Neuron (in vitro differentiated cells): ENCODE results near the gene RBFOX2.

Experiments used
- H2AFZ ChIP-seq: one replicate; pipeline ENCODE4 v1.6.1; 2013; ENCODE audit warnings: low read depth, mild to moderate bottlenecking, inconsistent platforms, low read length, moderate library complexity
- H3K27me3 ChIP-seq: one replicate; pipeline ENCODE4 v1.6.1; 2013; ENCODE audit warnings: low read length; ENCODE audit not compliant: insufficient read depth
- H3K36me3 ChIP-seq: one replicate; pipeline ENCODE4 v1.6.1; 2013; ENCODE audit warnings: low read length; ENCODE audit not compliant: insufficient read depth
- H3K4me1 ChIP-seq: one replicate; pipeline ENCODE4 v1.6.1; 2013; ENCODE audit warnings: low read length; ENCODE audit not compliant: insufficient read depth
- H3K4me3 ChIP-seq: 2 replicates; pipeline ENCODE4 v1.5.1; 2013; ENCODE audit warnings: mild to moderate bottlenecking, low read length, moderate library complexity
- H3K9me3 ChIP-seq: one replicate; pipeline ENCODE4 v1.6.1; 2013; ENCODE audit warnings: low read length

RBFOX2 gene

DNA sequence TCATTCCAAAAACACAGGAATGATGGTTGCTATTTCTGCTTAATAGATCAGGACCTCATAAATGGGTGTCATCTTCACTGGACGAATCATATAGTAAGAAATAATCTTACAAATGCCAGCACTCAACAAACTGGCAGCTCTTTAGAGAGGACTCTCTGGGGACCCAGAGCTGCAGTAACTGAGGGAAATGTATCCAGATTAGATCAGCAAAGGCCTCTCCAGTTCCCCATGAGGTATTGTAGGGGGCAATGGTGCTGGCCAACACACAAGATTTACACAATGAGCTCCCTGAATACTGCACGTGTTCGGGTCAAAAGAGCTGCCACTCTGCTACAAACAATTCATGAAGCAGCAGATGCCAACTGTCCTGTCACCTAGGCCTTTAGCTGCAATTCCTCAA is 110.2 kb downstream of the RBFOX2 start:
- Histone ChIP-seq H3K4me1 (peaks cover 48% of the 10 kb centered on the region), H3K27me3 (no peaks in the 10 kb centered on the region), H3K9me3 (no peaks in the 10 kb centered on the region), H3K4me3 (no peak overlapping the region), H3K36me3 (no peaks in the 10 kb centered on the region), H2AFZ (no peak overlapping the region)

GRCh38 chr22:35917651-35918050 is 111.0 kb downstream of the RBFOX2 start:
- Histone ChIP-seq H2AFZ (no peak overlapping the region), H3K27me3 (no peaks in the 10 kb centered on the region), H3K36me3 (no peaks in the 10 kb centered on the region), H3K4me1 (peaks cover 48% of the 10 kb centered on the region), H3K9me3 (no peaks in the 10 kb centered on the region), H3K4me3 (no peak overlapping the region)

GRCh38 chr22:35915477-35916013 is 113.1 kb downstream of the RBFOX2 start:
- H3K4me1 ChIP-seq: peaks cover 50% of the 10 kb centered on the region
- H2AFZ ChIP-seq: no peak overlapping the region
- H3K4me3 ChIP-seq: peak overlapping the region; percentile 56
- H3K9me3 ChIP-seq: no peaks in the 10 kb centered on the region
- H3K27me3 ChIP-seq: no peaks in the 10 kb centered on the region
- H3K36me3 ChIP-seq: no peaks in the 10 kb centered on the region

DNA sequence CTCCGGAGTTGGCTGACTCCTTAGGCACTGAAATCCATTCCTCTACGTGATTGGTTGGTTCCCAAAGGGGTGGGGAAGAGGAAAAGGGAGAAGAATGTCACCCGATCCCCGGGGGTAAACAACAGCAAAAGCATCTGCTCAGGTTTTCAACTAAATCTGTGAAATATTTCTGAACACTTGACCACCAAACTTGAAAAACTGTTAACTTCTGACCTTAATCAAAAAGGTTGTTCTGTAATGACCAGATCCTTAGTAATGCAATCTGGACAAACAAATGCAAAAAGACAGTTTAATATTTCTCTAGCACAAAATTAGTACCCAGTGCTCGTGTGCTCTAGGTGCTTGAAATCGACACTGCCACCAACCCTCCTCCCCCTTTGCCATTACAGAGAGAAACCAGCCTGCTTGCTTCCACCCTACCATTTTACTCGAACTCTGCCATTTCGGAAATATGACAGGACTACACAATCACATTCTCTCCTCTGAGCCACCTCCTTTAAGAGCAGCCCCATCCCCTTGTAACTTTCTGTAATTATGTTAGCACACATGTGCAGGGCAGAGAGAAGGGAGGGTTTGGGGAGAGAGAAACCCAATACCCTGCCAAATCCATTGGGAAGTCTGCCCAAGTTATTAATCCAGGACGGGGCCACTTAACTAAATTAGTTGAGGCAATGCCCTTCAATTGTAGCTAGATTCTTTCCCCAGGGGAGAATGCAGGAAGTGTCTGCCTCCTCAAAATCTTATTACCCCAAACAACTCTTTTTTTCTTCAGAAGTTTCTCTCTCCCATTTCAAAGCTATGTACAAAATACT is 113.8 kb downstream of the RBFOX2 start:
- no peaks in the 10 kb centered on the region for H3K9me3 ChIP-seq
- peaks cover 56% of the 10 kb centered on the region for H3K4me1 ChIP-seq
- peak overlapping the region; percentile 1 for H2AFZ ChIP-seq
- H3K36me3 ChIP-seq: no peaks in the 10 kb centered on the region
- H3K4me3 ChIP-seq: peak overlapping the region; percentile 56
- H3K27me3 ChIP-seq: no peaks in the 10 kb centered on the region

GRCh38 chr22:35914357-35914664 is 114.3 kb downstream of the RBFOX2 start:
- Histone ChIP-seq H3K4me1 (peaks cover 56% of the 10 kb centered on the region), H3K27me3 (no peaks in the 10 kb centered on the region), H3K9me3 (no peaks in the 10 kb centered on the region), H3K4me3 (peak overlapping the region; percentile 56), H2AFZ (no peak overlapping the region), H3K36me3 (no peaks in the 10 kb centered on the region)

GRCh38 chr22:35913925-35914324 is 114.7 kb downstream of the RBFOX2 start:
- no peaks in the 10 kb centered on the region for H3K36me3 ChIP-seq
- H3K4me1 ChIP-seq: peaks cover 54% of the 10 kb centered on the region
- no peak overlapping the region for H2AFZ ChIP-seq
- H3K27me3 ChIP-seq: no peaks in the 10 kb centered on the region
- no peaks in the 10 kb centered on the region for H3K9me3 ChIP-seq
- peak overlapping the region; percentile 56 for H3K4me3 ChIP-seq

- H3K27me3 ChIP-seq: no peaks in the 10 kb centered on the region
- H3K4me1 ChIP-seq: peaks cover 42% of the 10 kb centered on the region
- no peak overlapping the region for H3K4me3 ChIP-seq
- H3K36me3 ChIP-seq: no peaks in the 10 kb centered on the region
- H3K9me3 ChIP-seq: no peaks in the 10 kb centered on the region
- H2AFZ ChIP-seq: no peak overlapping the region
Observed at GRCh38 chr22:35912658-35913057, 116.0 kb downstream of the RBFOX2 start.

- Histone ChIP-seq H3K27me3 (no peaks in the 10 kb centered on the region), H3K4me3 (no peak overlapping the region), H2AFZ (no peak overlapping the region), H3K9me3 (no peaks in the 10 kb centered on the region), H3K4me1 (peaks cover 34% of the 10 kb centered on the region), H3K36me3 (no peaks in the 10 kb centered on the region)
Observed at GRCh38 chr22:35911877-35912276, 116.7 kb downstream of the RBFOX2 start.

DNA sequence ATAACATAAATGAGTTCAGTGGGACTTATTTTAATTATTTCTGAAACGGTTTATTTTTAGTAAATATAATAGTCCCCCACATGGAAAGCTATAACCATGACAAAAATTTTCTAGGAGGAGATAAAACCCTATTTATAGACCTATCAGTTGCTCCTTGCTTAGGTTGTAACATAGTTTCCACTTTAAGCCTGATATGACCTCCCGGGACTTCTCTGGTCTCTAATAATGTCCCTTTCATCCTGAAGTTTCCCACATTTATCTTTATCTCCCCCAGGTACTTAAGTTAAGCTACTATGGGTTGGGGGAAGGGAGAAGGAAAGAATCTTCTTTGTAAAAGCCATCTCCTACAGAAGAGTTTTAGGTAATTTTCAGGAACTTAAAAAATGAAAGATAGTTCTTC is 117.7 kb downstream of the RBFOX2 start:
- no peak overlapping the region for H3K4me3 ChIP-seq
- H3K9me3 ChIP-seq: no peaks in the 10 kb centered on the region
- H3K36me3 ChIP-seq: no peaks in the 10 kb centered on the region
- H2AFZ ChIP-seq: no peak overlapping the region
- no peaks in the 10 kb centered on the region for H3K27me3 ChIP-seq
- H3K4me1 ChIP-seq: peaks cover 26% of the 10 kb centered on the region

DNA sequence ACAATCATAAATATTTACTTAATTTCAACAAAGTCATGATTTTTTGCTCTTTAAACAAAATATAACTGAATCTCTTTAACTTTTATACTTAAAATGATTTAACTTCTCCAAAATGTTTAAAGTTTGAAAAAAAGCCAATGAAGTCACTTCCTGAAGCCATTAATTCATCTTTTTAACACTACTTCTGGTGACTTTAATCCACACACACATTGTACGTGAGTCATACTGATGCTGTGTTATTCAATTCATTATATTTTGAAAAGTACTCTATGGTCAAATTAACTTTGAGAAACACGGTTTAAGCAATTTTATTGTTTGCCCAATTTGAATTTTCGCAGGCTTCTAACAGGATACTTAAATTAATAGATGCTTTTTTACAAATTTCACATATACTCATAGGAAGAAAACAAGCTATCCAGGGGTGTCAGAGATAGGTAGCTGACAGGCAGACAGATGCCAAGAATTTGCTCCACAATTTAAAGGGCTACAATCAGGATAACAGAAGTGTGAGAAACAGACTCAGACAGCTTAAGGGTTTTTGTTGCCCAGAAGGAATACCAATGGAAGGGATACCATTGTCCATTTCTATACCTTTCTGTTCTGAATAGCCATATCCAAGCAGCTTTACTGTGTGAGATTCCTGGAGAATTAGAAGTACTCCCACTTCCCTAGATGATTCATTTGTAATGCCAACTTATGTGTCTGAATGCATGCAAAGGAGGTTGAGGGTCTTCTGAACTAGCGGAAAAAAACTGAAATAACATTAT is 118.4 kb downstream of the RBFOX2 start:
- Histone ChIP-seq H3K9me3 (no peaks in the 10 kb centered on the region), H3K4me1 (peaks cover 19% of the 10 kb centered on the region), H3K27me3 (no peaks in the 10 kb centered on the region), H2AFZ (no peak overlapping the region), H3K4me3 (no peak overlapping the region), H3K36me3 (no peaks in the 10 kb centered on the region)

GRCh38 chr22:35905894-35906293 is 122.7 kb downstream of the RBFOX2 start:
- Histone ChIP-seq H3K27me3 (no peaks in the 10 kb centered on the region), H3K4me1 (peaks cover 8% of the 10 kb centered on the region), H2AFZ (no peak overlapping the region), H3K9me3 (no peaks in the 10 kb centered on the region), H3K36me3 (no peaks in the 10 kb centered on the region), H3K4me3 (no peak overlapping the region)

DNA sequence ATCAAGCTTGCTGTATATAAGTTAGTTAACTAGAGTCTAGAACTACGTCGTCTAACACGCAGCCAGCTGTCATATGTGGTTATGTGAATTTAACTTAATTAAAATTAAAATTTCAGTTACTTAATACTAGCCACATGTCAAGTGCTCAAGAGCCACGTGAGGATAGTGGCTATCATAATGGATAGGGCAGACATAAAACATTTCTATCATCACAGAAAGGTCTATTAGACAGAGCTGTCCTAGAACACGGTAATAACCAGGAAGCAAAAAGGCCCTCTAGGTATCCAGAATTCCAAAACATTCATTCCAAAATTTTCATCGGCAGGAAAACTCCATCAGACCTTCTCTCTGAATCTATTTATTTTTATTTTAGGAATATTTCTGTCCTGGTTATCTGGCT is 123.9 kb downstream of the RBFOX2 start:
- no peaks in the 10 kb centered on the region for H3K9me3 ChIP-seq
- H2AFZ ChIP-seq: no peak overlapping the region

DNA sequence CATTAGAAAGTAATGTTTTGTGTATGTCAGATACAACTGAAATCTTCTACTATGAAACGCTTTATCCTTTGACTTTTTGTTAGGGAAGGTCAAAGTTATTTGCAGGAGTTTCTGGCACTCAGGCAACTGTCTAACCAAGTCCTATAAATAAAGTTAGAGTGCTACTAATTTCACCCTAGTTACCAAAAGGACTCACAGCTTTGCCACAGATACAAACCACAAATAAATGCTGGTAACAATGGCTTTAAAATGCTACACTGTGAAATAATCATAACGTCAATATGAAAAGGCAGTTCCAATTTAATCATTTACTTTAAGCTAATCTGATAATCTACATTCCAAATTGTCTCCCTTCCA is 124.3 kb downstream of the RBFOX2 start:
- Histone ChIP-seq H2AFZ (no peak overlapping the region), H3K4me3 (no peak overlapping the region), H3K9me3 (no peaks in the 10 kb centered on the region), H3K36me3 (no peaks in the 10 kb centered on the region), H3K27me3 (no peaks in the 10 kb centered on the region), H3K4me1 (no peaks in the 10 kb centered on the region)

More for the DNA sequence above, 123.9 kb downstream of the RBFOX2 start:
- H3K36me3 ChIP-seq: no peaks in the 10 kb centered on the region
- no peaks in the 10 kb centered on the region for H3K27me3 ChIP-seq
- H3K4me3 ChIP-seq: no peak overlapping the region
- H3K4me1 ChIP-seq: no peaks in the 10 kb centered on the region
